HG03175 (cell line): Measurements from ENCODE around the gene MRPS22.

Experiments
- ATAC-seq: cut with Tn5 transposase; IDR thresholded peaks from one replicate; pipeline ENCODE4 v1.9.1; 2021; ENCODE audit warnings: mild to moderate bottlenecking, moderate library complexity; ENCODE audit not compliant: unreplicated experiment

MRPS22 gene

DNA sequence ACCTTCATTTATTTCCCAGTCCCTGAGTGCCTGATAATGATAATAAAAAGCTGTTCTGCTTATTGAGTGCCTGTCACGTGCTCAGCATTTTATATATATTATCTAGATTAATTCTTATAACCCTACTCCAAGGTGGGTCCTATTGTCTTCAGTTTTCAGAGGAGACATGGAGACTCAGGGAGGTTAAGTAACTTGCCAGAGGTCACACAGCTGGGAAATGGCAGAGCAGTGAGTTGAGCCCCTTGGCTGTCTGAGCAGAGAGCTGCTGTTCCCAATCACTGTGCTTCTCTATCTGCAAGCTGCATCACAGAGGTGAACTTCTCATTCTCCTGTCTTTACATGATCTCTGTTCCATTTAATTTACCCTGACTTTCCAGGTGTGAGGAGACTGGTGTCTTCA is 32.3 kb upstream of the MRPS22 start:
- no peak for ATAC-seq

DNA sequence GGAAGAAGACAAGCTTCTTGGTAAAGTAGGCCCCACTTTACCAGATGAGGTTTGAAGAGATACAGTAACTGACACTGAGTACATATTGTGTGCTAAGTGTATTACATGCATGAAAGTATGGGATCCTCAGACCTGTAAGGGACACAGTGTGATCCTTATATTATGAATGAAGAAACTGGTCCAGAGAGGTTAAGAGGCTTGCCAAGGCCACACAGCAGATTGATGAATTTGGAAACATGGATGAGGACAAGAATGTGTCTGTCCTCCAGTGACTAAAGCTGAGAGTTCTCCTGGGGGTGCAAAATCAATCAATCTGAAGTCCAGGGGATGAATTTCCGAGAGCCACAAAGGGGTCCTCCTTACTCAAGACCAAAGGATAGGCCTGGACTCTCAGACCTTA is 31.4 kb upstream of the MRPS22 start:
- ATAC-seq, result no peak

DNA sequence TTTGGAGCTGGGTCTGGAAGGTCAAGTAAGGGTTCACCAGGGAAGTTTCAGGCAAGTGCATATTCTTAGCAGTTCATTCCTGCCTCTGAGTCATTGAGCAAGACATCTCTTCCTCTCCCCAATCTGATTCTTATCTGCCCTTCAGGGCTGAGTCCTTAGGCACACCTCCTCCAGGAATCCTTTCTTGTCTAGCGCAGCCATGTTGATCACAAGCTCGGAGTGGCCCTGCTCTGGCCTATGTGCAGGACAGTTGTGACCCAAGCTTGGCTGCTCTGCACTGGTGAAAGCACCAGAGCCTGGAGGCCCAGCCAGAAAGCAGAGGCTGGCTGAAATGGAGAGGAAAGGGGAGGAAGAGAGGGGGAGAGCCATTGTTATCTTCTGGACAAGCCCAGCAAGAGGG is 30.9 kb upstream of the MRPS22 start:
- no peak for ATAC-seq

DNA sequence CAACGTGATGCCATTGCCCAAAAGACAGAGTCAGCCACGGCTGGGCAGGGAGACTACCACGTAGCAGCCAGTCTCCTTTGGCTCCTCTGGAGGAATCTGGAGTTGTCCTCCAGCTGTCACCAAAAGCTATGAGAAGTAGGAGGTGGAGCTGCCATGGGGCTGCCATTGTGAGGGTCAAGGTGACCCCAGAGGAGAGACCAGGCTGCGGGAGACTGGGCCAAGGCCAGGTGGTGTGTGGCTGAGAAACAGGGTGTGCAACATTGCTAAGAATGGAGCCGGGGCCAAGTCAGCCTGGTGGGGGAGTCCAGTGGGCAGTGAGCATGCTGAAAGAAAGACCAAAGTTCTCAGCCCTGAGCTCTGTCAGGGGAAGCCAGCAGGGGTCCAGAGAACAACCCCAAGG is 29.9 kb upstream of the MRPS22 start:
- no peak for ATAC-seq

DNA sequence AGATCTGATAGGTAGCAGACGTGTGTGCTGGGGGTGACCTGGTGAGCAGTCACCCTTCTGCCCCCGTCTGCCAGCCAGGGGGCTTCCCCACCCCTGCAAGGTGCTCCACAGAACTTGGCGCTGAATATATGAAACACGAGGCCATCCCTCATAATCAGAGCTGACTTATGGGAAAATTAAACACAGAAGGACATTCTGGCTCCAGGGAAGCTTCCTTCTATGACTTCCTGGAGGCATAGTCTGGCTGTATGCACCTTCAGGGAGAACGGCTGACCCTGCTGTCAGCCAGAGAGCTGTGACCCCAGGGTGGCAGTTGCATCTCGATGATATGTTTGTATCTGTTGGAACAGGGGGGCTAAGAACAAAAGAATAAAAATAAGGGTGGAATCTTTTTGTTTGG is 26.6 kb upstream of the MRPS22 start:
- ATAC-seq, result no peak

DNA sequence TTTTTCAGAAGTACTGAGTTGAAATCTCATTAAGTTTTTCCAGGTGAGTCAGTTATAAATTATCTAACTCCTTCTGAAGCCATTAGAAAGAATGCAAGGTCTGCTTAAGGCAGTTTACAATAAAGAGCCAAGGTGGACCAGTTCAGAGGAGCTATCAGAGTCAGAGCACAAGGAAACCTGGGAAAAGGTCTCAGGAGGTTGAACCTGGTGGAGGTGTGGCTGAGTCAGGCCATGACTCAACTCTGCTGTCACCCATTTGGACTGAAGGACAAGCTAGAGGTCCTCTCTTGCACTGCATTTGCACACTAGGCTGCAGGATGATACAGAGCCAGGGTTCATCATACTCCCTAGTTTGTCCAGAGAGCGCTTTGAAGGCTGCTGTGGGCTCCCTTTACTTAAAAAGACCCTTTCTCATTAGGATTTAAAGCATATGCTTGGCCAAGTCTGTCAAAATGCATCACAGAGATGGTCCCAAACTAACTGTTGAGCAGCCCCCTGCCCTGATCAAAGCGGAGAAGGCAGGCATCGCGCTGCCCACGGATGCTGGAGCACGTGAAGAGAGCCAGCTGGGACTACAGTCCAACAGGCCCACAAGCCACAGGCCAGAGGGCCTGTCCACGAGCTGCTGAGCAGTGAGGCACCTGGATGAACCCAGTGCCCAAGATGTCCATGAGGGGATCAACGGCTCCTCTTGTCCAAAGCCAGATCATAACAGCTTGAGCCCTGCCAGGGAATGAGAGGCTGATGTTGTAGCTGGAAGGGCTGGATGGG is 26.0 kb upstream of the MRPS22 start:
- ATAC-seq, result no peak

DNA sequence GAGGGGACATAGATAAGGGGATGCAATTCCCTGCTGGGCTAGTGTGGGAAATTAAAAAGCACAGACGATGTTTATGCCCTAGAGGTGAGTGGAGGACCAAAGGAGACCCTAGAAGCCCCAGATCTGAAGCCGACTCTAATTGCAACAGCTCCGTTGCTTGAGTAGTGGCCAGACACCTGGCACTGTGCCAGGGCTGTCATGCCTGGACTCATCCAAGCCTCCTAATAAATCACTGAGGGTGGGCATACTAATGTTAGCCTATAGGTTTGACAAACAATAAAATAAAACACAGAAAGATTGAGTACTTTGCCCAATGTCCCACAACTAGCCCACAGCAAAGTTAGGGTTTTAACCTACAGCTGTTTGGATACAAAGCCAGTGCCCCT is 25.4 kb upstream of the MRPS22 start:
- no peak for ATAC-seq

DNA sequence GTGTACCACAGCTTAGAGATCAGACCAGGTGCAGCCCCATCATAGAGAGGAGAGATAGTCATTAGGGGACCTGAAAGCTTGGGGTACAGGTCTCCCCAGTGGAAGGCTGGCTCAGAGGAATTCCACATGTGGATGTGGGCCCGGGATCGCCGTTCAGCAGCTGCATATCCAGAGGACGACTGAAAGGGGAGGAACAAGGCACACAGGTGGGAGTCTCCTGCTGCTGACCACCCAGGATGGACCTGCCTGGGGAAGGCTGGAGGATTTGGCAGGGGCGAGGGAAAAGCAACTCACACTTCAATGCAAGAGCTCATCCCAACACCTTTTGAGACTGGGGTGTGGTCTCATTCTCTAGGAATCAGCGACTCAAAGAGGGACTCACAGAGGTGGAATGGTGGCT is 25.0 kb upstream of the MRPS22 start:
- ATAC-seq, result no peak

DNA sequence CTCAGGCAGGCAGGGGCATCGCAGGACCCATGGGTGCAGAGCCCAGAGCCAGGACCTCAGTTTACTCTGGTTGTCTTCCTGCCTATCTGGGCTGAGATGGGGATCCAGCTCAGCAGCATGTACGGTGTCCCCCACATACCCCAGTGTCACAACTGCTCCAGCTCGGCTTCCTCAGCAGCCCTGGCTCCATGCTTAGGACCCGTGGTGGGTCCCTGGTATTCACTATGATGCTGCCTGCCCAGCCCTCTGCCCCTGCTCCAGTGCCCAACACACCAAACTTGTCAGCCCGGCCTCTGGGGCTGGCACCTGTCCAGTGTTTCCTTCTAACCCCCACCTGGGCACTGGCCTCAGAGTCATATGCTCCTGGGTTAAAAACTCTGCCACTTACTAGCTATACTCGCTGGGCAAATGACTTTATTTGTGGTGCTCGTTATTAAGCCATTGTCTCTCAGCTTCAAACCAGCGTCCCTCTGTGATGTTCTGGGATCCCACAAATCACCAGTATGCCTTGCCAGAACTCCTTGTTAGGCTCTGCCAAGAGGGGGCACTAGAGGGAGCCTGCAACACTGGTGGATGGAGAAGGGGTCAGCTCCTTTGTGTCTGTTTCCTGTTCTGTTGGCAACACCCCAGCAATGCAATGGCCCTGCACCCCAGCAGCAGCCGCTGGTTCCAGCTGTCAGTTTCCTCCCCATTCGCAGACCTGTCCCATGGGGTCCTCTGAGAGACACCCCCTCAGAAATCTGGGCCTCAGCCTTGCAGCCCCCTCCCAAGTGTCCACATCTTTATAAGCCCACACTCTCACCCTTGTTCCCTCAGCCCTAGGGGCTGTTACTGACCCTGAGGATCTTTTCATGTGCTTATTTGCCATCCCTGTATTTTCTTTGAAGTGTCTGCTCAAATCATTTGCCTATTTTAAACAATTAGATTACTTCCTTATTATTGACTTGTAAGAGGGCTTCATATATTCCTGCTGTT is 24.1 kb upstream of the MRPS22 start:
- no peak for ATAC-seq

DNA sequence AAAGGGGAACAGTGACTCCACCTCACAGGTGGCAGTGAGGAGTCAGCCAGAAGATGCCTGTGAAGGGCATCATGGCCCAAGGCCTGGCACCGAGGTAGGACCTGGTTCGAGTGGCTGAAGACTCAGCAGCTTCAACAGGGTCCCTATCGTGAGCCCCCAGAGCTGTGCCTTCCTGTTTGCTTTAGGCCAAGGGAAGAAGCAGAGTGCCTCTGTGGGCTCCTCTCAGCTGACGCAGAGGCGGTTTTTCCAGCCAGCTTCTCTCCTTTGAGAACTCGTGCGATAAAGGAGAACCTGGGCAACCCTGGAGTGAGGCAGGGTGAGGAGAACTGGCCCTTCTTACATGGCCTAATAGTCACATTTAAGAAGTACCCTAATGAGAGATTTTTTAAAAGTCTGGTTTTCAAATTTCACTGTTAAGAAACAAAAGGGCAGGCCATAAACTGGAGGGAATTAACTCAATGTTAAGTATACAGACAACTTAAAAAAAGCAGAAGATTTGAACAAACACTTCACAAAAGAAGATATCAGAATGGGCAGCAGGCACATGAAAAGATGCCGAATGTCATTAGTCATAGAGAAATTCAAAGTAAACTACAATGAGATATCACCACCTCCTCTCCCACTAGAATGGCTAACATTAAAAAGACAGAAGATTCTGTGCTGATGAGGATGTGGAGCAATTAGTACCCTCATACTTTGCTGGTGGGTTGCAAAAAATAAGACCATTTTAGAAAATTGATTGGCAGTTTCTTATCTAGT is 23.1 kb upstream of the MRPS22 start:
- no peak for ATAC-seq

DNA sequence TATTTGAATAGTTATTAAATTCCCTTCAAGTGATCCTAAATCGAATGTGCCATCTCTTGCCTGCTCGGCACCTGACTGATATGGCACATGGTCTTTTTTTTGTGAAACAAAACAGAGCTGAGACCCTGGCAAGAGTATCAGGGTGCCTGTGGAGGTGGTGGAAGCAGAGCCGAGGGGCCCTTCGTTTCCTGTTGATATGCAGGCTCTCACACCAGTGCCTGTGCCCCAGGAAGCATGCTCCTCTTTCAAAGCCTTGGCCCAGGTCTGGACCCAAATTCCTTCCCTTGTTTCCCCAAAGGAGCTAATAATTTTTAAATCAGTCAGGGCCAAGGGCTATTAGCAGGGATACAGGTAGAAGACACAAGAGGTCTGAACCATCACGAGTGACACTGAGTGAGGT is 21.5 kb upstream of the MRPS22 start:
- ATAC-seq, result no peak

DNA sequence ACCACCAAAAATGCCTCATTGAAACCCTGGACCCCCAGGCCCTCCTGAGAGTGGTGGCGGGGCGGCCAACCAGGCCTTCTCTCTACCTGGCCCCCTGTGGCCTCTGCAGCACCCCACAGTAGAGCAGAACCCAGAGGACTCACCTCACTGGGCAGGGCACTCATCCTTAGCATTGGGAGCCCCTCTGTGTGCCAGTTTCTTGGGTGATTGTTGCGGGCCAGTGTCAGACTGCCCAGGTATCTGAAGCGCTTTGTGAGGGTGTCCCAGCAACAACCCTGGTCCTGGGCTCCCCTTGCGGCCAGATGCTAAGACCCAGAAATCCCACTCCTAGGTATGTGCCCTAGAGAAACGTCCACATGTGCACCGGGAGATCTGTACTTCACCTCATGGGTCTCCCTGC is 20.7 kb upstream of the MRPS22 start:
- no peak for ATAC-seq

DNA sequence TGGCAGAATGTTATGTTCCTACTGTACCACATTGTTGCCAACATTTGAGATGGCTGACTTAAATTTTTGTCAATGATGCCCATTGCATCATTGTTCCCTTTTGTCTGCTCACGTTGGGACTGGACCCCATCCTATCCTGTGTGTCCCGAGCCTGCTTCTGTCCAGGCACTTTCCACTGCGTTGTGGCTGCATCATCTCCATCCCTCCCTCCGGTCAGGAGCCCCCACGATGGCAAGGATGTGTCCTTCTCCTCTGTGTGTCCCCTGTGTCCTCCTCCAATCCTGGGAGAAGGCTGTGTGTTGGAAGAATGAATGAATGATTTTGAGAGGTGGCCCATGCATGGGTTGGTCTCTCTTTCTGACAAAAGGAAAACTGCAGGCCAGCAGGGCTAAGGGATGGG is 19.4 kb upstream of the MRPS22 start:
- no peak for ATAC-seq

DNA sequence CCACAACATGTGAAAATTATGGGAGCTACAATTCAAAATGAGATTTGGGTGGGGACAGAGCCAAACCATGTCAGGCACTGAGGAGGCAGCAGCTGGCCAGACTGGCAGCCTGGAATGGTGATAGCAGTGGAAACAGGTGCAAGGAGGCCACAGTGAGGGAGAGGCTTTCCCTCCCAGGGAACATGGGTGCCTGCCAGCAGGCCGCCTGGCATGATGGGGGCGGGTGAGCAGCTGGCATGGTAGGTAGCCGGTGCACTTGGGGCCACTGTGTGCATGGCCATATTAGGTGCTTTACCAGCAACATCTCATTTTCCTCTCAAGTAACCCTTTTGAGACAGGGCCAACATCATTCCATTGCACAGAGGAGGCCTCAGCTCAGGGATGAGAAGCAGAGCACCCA is 18.3 kb upstream of the MRPS22 start:
- ATAC-seq, result no peak

DNA sequence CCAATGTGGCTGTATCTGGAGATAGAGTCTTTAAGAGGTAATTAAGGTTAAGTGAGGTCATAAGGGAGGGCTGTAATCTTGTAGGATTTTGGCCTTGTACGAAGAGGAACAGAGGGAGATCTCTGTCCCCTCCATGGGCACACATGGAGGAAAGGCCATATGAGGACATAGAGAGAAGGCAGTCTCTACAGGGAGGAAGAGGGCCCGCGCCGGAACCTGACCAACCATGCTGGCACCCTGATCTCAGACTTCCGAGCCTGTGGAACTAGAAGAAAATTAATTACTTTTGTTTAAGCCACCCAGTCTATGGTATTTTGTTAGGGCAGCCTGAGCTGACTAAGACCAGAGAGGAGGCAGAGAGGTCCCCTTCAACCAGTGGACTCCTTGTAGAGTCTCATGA is 17.7 kb upstream of the MRPS22 start:
- no peak for ATAC-seq

DNA sequence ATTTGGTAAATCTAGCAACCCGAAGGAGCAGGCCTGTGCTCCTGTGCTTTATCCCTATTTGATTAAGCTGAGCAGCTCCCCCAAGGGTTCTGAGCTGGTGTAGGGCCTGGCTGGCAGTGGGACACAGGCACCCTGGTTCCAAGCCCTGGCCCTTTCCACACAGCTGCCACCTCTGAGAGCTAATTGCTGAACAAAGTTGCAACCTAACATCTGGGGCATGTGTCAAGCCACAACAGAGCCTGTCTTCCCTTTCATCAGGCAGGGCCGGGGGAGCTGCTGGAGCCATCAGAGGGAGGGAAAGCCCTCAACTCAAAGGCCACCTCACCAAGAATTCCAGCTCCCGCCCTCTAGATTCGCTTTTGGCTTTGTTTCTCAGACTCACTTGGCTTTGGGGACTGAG is 17.1 kb upstream of the MRPS22 start:
- no peak for ATAC-seq

DNA sequence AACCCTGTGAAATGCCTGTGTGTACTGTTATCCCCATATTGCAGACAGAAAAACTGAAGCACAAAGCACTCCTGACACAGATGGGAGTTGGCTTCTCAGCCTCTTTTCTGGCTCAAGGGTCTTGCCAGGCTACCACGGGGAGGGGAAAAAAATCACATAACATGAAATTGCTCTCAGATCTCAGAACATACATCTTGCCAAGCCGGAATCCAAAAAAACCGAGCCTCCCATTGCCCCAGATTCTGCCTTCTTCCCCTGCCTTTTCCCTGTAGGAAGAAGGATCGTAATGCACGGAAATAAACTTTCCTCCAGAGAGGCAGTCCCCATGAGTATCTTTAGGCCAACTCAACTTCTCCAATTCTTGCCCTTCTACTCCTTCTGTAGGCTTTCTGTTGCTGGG is 16.6 kb upstream of the MRPS22 start:
- ATAC-seq, result no peak

DNA sequence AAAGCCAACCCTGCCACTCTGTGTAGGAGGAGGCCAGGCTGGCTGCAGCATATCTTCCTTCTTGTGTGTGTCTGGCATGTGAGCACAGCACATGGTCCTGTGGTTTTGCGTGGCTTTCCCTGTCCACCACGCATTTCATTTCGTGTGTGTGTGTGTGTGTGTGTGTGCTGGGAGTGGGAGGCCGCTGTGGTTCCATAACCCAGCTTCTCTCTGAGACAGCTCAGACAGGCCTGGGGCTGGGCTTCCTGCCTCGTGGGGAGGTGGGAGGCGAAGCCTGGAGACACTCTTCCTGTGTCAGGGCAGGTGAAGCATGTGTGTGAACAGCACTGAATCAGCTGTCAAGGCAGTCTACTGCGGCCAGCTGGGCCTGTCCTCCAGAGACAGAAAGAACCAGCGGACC is 16.0 kb upstream of the MRPS22 start:
- no peak for ATAC-seq

DNA sequence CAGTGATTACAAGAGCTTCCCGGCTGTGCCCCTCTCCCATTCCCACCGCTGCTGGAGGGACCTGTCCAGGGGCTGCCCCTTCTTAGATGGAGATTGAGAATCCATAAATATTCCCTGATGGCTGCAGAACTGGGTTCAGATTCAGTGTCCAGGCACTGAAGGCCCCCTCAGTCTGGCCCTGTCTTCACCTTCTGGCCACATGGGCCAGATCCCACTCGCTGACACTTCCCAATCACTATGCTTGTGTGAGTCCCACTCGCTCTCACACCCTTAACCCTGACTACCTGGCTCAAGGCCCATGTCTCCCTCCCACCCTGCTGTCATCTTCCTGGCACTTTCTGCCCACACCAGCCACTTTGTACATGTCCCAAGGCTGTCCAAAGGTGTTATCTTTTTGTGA is 15.5 kb upstream of the MRPS22 start:
- ATAC-seq, result no peak

DNA sequence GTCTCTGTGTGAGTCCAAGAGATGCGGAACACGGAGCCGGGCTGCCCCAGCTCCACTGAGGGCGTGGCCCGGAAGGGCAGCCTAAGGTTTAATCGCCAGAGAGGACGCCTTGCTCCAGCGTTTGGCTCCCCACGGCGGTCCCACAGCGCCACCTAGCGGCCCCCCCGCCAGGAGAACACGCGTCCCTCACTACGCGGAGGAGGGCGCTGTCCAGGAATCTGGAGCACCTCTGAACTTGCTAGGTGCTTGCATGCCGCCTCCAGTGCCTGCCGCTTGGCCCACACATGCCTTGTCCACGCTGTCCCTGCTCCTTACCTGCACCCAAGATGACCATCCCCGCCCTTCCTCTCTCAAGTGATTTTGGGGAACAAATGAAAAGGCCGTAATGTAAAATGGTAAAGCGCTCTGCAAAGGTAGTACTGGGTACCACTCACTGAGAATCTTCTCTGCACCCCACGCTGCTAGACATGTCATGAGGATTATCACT is 14.4 kb upstream of the MRPS22 start:
- peak; percentile 97 for ATAC-seq

DNA sequence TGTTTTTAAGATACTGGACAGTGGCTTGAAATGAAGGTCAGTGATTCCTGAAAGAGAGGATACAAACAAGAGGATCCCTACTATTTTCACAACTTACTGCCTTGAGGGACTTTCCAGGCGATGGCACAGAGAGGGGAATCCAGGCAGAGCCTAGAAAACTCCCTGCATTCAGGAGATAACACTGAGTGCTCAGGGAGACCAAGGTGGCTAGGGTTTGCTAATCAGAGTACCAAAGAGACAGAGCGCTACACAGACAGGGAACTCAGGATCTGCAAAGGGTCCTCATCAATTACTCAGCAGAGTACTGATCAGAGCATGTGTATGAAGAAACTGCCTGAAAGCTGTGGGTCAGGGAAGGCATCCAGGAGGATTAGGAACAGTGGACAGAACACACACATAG is 11.7 kb upstream of the MRPS22 start:
- no peak for ATAC-seq
